GM21526 (cell line): Measurements from ENCODE around the gene ACER2.
A peak's percentile ranks its signal among the peaks of the same experiment; 100 is the strongest.

Experiments
- ATAC-seq: cut with Tn5 transposase; IDR thresholded peaks from one replicate; pipeline ENCODE4 v1.9.1; 2021; ENCODE audit warnings: moderate library complexity; ENCODE audit not compliant: unreplicated experiment, low FRiP score

Gene ACER2

GRCh38 chr9:19446361-19446861 lies 37.6 kb downstream of the ACER2 start:
- no peak for ATAC-seq

GRCh38 chr9:19451240-19452087 lies 42.7 kb downstream of the ACER2 start:
- peak; percentile 96 for ATAC-seq

GRCh38 chr9:19456426-19456825 lies 47.6 kb downstream of the ACER2 start:
- ATAC-seq = no peak

- peak; percentile 87 for ATAC-seq
These were observed 48.3 kb downstream of the ACER2 start for GRCh38 chr9:19456996-19457692.

GRCh38 chr9:19457693-19458009 lies 48.8 kb downstream of the ACER2 start:
- peak; percentile 17 for ATAC-seq

- no peak for ATAC-seq
These were observed 51.4 kb downstream of the ACER2 start for GRCh38 chr9:19460243-19460642.

GRCh38 chr9:19461135-19461534 lies 52.3 kb downstream of the ACER2 start:
- no peak for ATAC-seq

- peak; percentile 11 for ATAC-seq
These were observed 55.4 kb downstream of the ACER2 start for GRCh38 chr9:19464061-19464763.

- peak; percentile 90 for ATAC-seq
These were observed 56.2 kb downstream of the ACER2 start for GRCh38 chr9:19464764-19465585.

GRCh38 chr9:19465586-19466279 lies 56.9 kb downstream of the ACER2 start:
- no peak for ATAC-seq

GRCh38 chr9:19466280-19466639 lies 57.5 kb downstream of the ACER2 start:
- ATAC-seq = no peak

- no peak for ATAC-seq
These were observed 60.5 kb downstream of the ACER2 start for GRCh38 chr9:19469271-19469670.

GRCh38 chr9:19470567-19470966 lies 61.8 kb downstream of the ACER2 start:
- ATAC-seq = no peak

GRCh38 chr9:19470981-19471650 lies 62.3 kb downstream of the ACER2 start:
- ATAC-seq = no peak

GRCh38 chr9:19471737-19472648 lies 63.2 kb downstream of the ACER2 start:
- ATAC-seq = peak; percentile 73

GRCh38 chr9:19473605-19474004 lies 64.8 kb downstream of the ACER2 start:
- ATAC-seq = no peak

GRCh38 chr9:19479874-19480273 lies 71.1 kb downstream of the ACER2 start:
- ATAC-seq = no peak

GRCh38 chr9:19480345-19480744 lies 71.5 kb downstream of the ACER2 start:
- no peak for ATAC-seq
